Kidney tubule cell (primary cell): Measurements from ENCODE around the gene LAMC1.
A peak's percentile ranks its signal among the peaks of the same experiment; 100 is the strongest.

Source experiments
- DNase-seq: peaks from one replicate; pipeline ENCODE4 v3.0.0-alpha.2; 2018; ENCODE audit warnings: low spot score

The LAMC1 gene

GRCh38 chr1:183023146-183023600 is at the start of gene LAMC1:
LAMC1 (plus strand) TSS chr1:183023420; CDS start chr1:183023717, 297 bp downstream.
- peak; percentile 90 for DNase-seq

- DNase-seq: no peak
Measured at GRCh38 chr1:182974506-182975191, 48.6 kb upstream of the LAMC1 start.

DNA sequence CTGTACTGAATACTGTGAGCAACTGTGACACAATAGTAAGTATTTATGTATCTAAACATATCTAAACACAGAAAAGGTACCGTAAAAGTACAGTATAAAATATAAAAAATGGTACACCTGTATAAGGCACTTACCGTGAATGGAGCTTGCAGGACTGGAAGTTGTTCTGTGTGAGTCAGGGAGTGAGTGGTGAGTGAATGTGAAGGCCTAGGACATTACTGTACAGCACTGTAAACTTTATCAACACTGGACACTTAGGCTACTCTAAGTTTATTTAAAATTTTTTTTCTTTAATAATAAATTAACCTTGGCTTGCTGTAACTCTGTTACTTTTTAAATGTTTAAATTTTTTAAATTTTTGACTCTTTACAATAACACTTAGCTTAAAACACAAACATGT is 45.7 kb upstream of the LAMC1 start:
- DNase-seq: peak; percentile 40

GRCh38 chr1:182978151-182978853 is 44.9 kb upstream of the LAMC1 start:
- DNase-seq: no peak

DNA sequence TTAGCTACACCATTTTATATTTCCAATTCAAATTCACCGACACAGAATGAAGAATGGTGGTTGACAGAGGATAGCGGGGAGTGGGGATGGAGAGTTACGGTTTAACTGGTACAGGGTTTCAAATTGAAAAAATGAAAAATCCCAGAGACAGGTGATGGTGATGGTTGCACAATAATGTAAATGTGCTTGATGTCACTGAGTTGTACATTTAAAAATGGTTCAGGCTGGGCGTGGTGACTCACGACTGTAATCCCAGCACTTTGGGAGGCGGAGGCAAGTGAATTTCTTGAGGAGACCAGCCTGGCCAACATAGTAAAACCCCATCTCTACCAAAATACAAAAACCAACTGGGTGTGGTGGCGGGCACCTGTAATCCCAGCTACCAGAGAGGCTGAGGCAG is 39.1 kb upstream of the LAMC1 start:
- DNase-seq: no peak

DNA sequence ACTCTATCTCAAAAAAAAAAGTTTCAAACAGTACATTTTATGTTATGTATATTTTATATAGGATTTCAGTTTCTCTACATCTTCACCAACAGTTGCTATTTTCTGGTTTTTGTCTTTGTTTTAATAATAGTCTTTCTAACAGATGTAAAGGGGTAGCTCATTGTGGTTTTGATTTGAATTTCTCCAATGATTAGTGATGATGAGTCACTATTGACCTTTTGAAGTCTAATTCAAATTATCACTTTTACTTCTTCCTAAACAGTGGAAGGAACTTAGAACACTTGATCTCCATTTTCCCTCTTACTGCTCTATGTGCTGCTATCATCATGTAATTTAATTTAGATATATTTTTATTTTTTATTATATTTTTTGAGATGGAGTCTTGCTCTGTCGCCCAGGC is 38.6 kb upstream of the LAMC1 start:
- DNase-seq: no peak

- no peak for DNase-seq
Measured at GRCh38 chr1:182985876-182986275, 37.3 kb upstream of the LAMC1 start.

GRCh38 chr1:182990413-182991144 is 32.6 kb upstream of the LAMC1 start:
- peak; percentile 50 for DNase-seq

GRCh38 chr1:182993746-182994145 is 29.5 kb upstream of the LAMC1 start:
- DNase-seq: no peak

DNA sequence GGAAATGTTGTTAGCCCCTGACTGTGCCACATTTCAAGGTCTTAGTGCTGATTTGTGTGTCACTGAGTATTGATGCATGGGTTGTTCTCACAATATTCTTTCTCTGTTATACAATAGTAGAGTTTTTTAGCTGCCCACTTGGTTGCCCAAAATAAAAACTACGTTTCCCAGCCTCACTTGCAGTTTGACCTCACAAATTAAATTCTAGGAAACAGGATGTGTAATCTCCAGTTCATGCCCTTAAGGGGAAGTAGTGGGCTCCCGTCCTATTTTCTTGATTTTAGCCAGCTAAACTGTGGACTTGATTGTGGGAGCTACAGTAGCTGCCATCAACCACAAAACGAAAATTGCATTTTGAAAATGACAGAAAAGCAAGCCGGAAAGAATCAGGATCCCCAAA is 27.3 kb upstream of the LAMC1 start:
- no peak for DNase-seq

GRCh38 chr1:182996816-182997215 is 26.4 kb upstream of the LAMC1 start:
- no peak for DNase-seq

DNA sequence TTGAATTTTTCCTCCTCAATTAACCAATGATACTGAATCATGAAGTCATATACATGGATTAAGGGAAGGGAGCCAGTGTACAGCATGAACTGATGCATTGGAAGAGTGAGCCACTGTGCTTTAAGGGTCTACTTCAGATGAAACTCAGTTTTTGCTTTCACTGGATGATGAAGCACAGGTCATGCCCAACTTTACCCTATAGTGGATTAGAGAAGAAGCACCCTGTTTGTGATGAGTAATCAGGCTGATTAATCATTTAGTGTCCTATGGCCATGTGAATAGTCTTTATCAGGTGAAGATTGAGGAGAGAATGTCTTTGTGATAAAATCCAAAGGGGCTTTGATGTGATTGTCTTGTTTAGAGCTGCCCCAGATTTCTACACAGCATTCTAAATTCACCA is 24.7 kb upstream of the LAMC1 start:
- DNase-seq: peak; percentile 51

DNA sequence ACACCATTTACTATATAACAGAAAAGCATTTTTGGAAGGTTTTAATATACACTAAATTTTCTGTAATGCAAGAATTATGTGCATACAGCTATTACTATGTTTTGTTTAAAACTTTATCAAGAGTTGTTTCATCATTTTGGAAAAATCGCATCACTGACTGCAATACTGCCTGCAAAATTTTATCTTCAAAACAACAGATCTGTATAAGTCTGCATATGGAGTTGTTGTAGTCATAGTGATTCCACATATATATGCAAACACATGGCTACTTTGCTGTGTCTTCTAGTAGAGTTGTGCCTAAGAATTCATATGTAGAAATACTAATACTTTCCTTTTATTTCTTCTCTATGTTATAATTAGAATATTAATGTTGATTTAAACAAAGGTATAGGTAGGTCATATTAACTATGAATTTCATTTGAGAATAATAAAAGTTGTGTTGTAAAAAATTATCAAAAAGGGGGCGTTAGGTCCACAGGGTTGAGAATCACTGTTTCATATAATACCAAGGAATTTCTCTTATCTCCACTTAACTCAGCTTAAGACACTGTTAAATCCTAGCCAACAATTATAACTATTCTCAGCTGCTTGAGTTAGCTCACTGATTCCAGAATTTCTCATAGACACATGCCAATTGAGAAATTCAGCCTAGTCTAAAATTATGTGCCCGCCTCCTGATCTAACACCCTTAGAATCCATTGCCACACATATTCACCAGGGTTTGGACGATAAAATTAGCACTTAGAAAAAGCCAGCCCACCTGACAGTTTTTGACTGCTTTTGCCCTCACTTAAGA is 22.9 kb upstream of the LAMC1 start:
- DNase-seq: no peak

GRCh38 chr1:183002267-183002666 is 21.0 kb upstream of the LAMC1 start:
- DNase-seq: peak; percentile 92

- peak; percentile 42 for DNase-seq
Measured at GRCh38 chr1:183002797-183003196, 20.4 kb upstream of the LAMC1 start.

DNA sequence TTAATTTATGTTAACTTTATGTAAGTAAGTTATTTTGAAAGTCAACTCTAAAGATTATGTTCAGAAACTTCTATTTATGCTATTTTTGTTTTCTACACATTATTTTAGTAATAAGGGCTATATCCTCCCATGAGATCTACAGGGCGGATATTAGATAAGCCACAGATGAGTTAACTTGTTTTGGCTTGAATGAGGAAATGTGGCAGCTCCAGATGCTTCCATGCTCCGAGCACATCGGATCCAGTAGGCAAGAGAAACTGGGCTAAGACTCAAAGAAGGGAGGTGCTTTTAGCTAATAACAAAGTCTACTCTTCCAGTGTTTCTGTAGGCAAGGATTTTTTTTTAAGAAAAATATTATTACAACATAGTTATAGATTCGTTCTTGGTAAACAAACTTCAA is 20.0 kb upstream of the LAMC1 start:
- DNase-seq: peak; percentile 19

GRCh38 chr1:183004141-183004540 is 19.1 kb upstream of the LAMC1 start:
- peak; percentile 62 for DNase-seq

DNA sequence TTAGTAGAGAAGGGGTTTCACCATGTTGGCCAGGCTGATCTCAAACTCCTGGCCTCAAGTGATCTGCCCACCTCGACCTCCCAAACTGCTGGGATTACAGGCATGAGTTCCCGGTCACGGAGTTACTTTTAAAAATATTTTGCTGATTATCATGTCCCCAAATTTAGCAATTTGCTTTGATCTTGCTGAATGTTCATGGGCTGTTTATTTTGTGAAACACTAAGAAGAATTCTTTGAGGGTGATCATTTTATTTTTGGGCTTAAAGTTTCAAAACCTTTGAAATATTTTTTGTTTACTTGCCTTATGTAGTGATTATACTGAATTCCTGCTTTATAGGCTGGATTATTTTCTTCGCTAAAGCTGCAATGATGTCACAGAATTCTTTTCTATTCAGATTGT is 11.4 kb upstream of the LAMC1 start:
- no peak for DNase-seq

- DNase-seq: no peak
Measured at GRCh38 chr1:183012301-183012994, 10.8 kb upstream of the LAMC1 start.

- DNase-seq: no peak
Measured at GRCh38 chr1:183019139-183019740, 4.0 kb upstream of the LAMC1 start.

DNA sequence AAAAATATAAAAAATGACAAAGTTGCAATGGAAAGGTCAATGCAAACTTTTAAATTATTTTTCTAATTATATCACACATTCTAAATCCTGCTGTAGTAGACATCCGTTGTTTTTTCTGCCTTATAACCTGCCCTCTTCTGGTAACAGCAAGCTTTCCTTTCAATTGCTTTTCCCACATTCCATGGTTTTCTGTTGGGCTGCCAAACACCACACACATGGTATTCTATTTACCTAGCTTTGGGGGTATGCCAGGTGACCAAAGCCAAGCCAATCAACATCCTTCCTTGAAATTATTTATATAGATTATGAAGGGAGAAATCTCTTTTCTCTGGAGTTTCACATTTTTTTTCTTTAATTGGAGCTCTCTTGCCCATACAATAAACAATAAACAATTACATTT is 3.4 kb upstream of the LAMC1 start:
- peak; percentile 49 for DNase-seq
